NOMO-1 (cell line): Measurements from ENCODE around the gene MAD1L1.

Experiments
- DNase-seq, 2 experiments: peaks; one replicate each; lab custom pipeline; 2025; ENCODE audit not compliant: unreplicated experiment in 2 of 2; lab: John Stamatoyannopoulos, UW

Gene MAD1L1

DNA sequence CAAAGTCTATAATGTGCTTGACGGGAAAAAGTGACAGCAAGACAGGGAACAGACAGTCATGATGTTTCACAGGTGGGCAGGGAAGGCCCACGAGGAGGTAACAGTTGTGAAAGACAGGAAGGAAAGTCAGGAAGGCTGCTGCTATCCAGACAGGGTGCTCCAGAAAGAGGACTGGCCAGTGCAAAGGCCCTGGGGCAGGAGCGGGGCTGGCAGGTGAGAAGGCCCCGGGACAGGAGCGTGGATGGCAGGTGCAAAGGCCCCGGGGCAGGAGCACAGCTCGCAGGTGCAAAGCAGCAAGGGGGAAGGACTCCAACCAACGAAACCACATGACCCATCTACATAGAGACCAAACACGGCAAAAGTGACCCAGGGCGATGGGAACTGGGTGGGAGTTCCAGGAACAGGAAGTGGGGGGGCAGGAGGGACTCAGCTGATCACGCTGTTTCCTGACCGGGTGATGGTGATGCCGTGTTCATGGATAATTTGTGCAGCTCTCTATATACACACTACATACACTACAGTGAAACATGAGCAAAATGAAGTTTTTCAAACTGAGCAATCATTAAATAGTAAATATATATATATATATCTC is 138.2 kb downstream of the MAD1L1 start:
- no peak for DNase-seq

DNA sequence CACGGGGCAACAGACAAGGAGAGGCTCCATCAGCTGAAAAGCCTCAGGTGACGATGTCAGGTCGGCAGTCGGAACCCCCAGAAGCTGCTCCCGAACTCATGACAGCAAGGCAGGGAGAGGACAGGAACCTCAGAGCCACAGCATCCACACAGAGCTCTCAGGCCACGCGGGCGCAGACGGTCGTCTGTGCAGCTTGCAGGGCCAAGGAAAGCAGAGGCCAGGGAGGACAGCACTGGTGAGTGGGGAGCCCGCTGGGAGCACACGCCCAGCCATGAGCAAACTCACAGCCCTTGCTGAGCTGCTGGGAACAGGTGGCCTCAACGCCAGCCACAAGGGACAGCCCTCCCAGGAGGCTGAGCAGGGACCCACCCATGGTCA is 138.9 kb downstream of the MAD1L1 start:
- no peak for DNase-seq

GRCh38 chr7:2093215-2093842 is 139.4 kb downstream of the MAD1L1 start:
- DNase-seq = no peak

DNA sequence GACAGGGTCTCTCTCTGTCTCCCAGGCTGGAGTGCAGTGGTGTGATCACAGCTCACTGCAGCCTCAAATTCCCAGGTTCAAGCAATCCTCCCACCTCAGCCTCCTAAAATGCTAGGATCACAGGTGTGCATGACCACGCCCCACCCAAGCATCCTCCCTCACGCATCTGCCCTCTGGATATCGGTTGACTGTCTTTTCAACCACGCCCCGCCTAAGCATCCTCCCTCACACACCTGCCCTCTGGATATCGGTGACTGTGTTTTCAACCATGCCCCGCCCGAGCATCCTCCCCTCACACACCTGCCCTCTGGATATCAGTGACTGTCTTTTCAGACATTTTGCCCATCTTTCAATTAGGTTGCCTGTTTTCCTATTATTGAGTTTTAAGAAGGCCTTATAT is 140.5 kb downstream of the MAD1L1 start:
- no peak for DNase-seq

GRCh38 chr7:2090526-2091520 is 141.9 kb downstream of the MAD1L1 start:
- no peak for DNase-seq

- DNase-seq = no peak
Observed at GRCh38 chr7:2088801-2089200, 143.9 kb downstream of the MAD1L1 start.

GRCh38 chr7:2087744-2088143 is 145.0 kb downstream of the MAD1L1 start:
- DNase-seq = peak; percentile 78 to 85

DNA sequence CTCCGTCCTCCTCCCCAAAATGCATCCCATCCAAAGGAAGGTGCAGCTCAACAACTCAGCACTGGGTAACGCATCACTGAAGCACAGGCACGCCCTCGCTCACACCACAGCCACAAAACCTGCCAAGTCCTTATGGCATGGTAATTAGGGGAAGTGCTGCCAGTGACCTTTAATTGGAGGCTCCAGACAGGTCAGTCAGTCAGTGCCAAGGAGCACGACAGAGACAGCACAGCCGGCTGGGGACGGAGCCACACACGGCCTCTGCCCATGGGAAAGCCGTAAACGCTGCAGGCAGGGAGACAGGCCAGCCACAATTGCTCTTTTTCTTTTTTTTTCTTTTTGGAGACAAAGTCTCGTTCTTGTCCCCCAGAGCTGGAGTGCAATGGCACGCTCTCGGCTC is 146.5 kb downstream of the MAD1L1 start:
- no peak for DNase-seq

DNA sequence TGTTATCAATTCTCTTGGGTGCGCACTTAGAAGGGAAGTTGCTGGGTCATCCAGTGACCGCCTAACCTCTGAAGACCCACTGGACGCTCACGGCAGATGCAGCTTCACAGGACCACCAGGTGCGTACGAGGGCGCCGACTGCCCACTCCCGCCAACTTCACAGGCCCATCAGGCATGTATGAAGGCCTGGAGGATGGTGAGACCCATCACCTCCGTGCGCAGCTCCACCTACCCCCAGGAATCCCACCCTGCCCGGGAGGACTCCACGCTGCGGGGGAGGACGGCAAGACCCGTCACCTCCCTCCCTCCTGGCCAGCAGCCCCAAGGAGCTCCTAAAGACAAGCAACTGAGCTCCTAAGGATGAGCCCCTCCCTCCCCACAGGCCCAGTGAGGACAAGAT is 146.9 kb downstream of the MAD1L1 start:
- no peak for DNase-seq

- no peak for DNase-seq
Observed at GRCh38 chr7:2084781-2085505, 147.8 kb downstream of the MAD1L1 start.

DNA sequence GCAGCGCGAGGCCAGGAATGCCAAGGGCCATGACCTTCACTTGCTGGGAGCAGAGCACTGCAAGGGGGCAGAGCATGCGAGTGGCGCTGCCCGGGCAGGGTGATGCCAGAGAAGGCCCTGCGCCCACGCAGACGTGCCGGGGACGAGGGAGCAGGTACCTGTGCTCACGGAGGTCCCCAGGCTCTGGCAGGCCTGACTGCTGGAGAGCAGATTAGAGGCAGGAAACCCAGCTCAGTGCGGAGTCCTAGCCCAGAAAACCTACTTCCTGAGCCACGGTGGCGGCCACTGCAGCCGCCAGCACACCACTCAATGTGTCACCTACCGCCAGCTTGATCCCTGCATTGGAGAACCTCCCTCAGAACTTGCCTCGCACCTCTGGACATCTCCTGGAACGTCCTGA is 148.4 kb downstream of the MAD1L1 start:
- DNase-seq = no peak

GRCh38 chr7:2083362-2083761 is 149.4 kb downstream of the MAD1L1 start:
- no peak for DNase-seq

GRCh38 chr7:2082139-2082998 is 150.4 kb downstream of the MAD1L1 start:
- no peak for DNase-seq

GRCh38 chr7:2081526-2082135 is 151.1 kb downstream of the MAD1L1 start:
- DNase-seq = no peak

DNA sequence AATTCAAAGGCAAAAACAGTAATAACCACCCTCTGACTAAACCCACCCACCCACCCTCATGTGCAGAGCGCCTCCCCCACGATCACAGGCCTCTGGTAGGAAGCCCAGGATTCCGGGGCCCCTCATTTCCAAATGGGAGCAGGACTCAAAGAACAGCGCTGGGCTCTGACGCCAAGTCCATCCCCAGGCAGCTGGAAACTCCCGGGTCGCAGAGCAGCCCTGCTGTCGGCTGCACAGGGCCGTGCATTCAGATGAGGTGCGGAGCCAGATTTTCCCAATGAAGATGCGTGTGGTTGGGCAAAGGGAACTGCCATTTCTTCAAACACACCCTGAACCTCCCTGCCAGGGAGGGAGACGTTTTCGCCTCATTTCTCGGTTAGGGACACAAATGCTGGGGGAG is 152.3 kb downstream of the MAD1L1 start:
- DNase-seq = no peak

DNA sequence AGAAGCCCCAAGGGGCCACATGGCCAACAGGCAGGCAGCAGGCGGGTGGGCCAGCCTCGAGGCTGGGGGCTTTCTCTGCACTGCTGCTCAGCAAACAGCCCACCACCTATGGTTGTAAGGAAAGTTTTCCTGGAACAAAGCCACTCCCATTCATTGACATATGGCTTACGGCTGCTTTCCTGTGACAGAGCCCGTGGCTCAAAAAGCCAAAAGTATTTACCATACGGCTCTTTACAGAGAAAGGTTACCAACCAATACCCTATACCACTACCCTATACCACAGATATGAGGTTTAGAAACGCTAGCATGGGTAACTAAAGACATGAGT is 152.7 kb downstream of the MAD1L1 start:
- no peak for DNase-seq

- DNase-seq = peak; percentile 86 to 91
Observed at GRCh38 chr7:2079332-2080059, 153.2 kb downstream of the MAD1L1 start.

- DNase-seq = no peak
Observed at GRCh38 chr7:2078899-2079298, 153.8 kb downstream of the MAD1L1 start.

- peak; percentile 86 to 91 for DNase-seq
Observed at GRCh38 chr7:2076649-2077064, 156.1 kb downstream of the MAD1L1 start.
